Measurements from ENCODE around the gene CCL8. TPM values are rescaled to one million over a fixed set of nuclear protein-coding genes. Genes with fewer than 3 reads are reported as not detected.

Gene CCL8
- total RNA-seq, 4 donors from 2014 or later = 20.6 TPM; not detected in 3

DNA sequence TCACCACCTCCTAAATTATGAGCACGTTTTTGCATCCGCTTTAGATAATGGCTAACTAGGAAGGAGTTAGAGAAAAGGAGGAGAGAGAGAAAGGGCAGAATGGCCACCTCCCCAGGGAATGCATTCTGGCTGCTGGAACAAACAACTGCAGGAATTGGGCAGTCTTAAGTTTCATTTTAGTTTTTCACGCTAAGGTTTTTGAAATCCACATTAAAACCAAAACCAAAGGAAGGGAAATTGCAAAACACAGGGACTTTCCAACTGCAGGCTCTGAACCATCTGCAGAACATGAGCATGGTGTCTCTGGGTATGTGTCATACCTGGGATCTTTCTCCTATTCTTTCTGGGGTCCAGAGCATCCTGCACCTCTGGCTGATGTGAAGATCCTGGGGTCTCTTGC lies 12.1 kb upstream of the CCL8 start:
- H3K9me3 ChIP-seq = no peaks in the 10 kb centered on the region
- TF ChIP-seq, protein P1, sequence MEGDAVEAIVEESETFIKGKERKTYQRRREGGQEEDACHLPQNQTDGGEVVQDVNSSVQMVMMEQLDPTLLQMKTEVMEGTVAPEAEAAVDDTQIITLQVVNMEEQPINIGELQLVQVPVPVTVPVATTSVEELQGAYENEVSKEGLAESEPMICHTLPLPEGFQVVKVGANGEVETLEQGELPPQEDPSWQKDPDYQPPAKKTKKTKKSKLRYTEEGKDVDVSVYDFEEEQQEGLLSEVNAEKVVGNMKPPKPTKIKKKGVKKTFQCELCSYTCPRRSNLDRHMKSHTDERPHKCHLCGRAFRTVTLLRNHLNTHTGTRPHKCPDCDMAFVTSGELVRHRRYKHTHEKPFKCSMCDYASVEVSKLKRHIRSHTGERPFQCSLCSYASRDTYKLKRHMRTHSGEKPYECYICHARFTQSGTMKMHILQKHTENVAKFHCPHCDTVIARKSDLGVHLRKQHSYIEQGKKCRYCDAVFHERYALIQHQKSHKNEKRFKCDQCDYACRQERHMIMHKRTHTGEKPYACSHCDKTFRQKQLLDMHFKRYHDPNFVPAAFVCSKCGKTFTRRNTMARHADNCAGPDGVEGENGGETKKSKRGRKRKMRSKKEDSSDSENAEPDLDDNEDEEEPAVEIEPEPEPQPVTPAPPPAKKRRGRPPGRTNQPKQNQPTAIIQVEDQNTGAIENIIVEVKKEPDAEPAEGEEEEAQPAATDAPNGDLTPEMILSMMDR (IDR thresholded peaks at IDR 0.05) = no peak
- TF ChIP-seq POLR2A (IDR thresholded peaks at IDR 0.05) = no peak
- no peaks in the 10 kb centered on the region for H3K27me3 ChIP-seq
- no peak overlapping the region for H3K27ac ChIP-seq
- H3K36me3 ChIP-seq = no peaks in the 10 kb centered on the region
- no peak overlapping the region for H3K4me3 ChIP-seq
- no peaks in the 10 kb centered on the region for H3K4me1 ChIP-seq
- DNase-seq = no peak

DNA sequence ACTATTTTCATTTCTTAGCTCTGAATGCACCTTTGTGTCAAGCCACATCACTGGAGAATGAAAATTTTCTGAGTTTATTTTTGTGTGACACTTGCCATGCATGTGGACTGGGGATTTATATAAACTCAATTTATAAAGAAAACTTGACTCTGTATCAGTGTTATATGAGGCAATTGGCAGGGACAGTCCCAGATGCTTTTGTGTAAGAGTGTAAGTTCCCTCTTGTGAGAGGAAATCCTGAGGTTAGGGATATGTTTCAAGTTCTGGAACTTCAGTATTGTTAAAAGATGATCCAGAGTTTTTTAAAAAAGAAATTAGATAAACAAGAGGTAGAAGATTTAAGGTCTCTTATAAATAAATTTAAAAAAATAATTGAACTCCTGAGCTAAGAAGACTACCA lies 10.9 kb upstream of the CCL8 start:
- TF ChIP-seq POLR2A (IDR thresholded peaks at IDR 0.05) = no peak
- TF ChIP-seq, protein P1 (IDR thresholded peaks at IDR 0.05) = no peak
- H3K27ac ChIP-seq = peak overlapping the region in 1 of 4 donors; percentile 21

DNA sequence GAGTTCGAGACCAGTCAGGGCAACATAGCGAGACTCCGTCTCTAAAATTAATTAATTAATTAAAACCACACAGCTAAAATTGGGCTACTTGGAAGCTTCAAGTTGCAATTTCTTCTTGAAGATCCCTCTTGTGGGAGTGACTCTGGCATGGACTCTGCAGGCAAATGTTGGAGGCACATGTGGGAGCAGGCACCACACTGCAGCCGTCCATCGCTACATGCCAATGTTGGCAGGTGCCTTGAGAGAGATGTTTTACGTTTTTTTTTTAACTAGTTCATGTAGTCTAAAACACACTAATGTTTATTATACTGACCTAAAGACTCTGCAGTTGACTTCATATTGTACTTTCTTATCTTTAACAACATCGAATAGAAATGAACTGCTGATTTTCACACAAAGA lies 7.9 kb upstream of the CCL8 start:
- H3K36me3 ChIP-seq = no peaks in the 10 kb centered on the region
- peak overlapping the region in 1 of 4 donors; percentile 15 for H3K27ac ChIP-seq
- DNase-seq = no peak
- no peaks in the 10 kb centered on the region for H3K27me3 ChIP-seq
- no peaks in the 10 kb centered on the region for H3K4me1 ChIP-seq
- H3K4me3 ChIP-seq = no peak overlapping the region
- no peaks in the 10 kb centered on the region for H3K9me3 ChIP-seq
- TF ChIP-seq POLR2A (IDR thresholded peaks at IDR 0.05) = no peak
- TF ChIP-seq, protein P1 (IDR thresholded peaks at IDR 0.05) = no peak

More for the DNA sequence above, 10.9 kb upstream of the CCL8 start:
- Histone ChIP-seq H3K27me3 (no peaks in the 10 kb centered on the region), H3K9me3 (no peaks in the 10 kb centered on the region), H3K36me3 (no peaks in the 10 kb centered on the region), H3K4me3 (no peak overlapping the region), H3K4me1 (no peaks in the 10 kb centered on the region)
- no peak for DNase-seq

DNA sequence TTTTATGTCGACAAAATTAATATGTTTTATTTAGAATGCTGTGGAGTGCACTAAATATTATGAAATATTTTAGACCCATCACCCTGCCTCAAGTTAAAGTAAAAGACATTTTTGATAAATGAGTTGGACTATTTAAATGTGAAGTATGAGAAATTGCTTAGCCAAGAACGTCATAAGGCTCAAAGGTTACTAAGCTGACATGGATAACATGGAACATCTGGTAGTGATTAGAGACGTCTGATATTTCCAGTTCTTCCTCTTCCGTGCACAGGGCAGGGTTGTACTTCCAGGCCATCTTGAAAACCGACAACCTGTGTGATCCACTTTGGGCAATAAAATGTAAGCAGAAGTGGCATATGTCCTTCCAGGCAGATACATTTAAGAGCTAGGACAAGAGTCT lies 7.2 kb upstream of the CCL8 start:
- no peaks in the 10 kb centered on the region for H3K36me3 ChIP-seq
- no peaks in the 10 kb centered on the region for H3K4me1 ChIP-seq
- no peaks in the 10 kb centered on the region for H3K27me3 ChIP-seq
- TF ChIP-seq POLR2A (IDR thresholded peaks at IDR 0.05) = no peak
- TF ChIP-seq, protein P1 (IDR thresholded peaks at IDR 0.05) = no peak
- no peak for DNase-seq
- no peak overlapping the region for H3K4me3 ChIP-seq
- H3K27ac ChIP-seq = peak overlapping the region in 3 of 4 donors; percentile 9 to 68 (median 54)
- no peaks in the 10 kb centered on the region for H3K9me3 ChIP-seq

DNA sequence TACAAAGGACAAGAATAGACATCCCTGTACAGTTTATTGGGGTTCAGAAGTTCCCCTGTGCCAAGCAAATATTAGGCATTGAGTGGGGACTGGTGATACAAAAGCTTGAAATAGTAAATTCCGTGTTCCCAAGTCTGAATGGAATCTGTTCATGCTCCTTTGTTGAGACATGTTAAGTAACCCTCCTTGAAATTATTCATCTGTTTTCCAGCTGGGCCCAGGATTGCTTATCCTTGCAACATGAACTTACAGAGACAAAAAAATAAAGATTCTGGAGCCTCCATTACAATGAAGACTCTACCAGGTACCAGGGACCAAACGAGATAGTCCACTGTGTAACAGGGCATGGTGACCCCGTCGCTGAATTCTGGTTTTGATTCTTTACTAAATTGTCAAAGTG lies 6.1 kb upstream of the CCL8 start:
- no peaks in the 10 kb centered on the region for H3K9me3 ChIP-seq
- no peak for TF ChIP-seq POLR2A (IDR thresholded peaks at IDR 0.05)
- TF ChIP-seq, protein P1 (IDR thresholded peaks at IDR 0.05) = no peak
- peak overlapping the region; percentile 9 to 68 (median 37) for H3K27ac ChIP-seq
- H3K4me3 ChIP-seq = no peak overlapping the region
- no peaks in the 10 kb centered on the region for H3K4me1 ChIP-seq
- no peak for DNase-seq
- H3K36me3 ChIP-seq = no peaks in the 10 kb centered on the region
- H3K27me3 ChIP-seq = no peaks in the 10 kb centered on the region

DNA sequence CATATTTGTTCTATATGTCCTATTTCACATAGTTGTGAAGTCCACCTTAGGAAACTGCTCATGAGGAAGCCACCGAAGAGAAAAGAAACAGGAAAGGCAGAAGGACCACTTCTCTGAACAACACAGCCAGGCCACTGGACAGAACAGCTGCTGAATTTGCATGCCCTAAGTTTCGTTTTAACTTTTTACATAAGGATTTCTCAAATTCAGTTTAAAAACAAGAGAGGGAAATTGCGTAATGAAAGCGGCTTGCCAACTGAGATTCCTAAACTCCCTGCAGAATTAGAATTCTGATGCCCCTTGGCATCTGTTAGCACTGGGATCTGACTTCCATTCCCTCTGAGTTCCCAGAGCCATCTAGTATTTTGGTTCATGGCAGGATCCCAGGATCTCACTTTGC lies 5.0 kb upstream of the CCL8 start:
- TF ChIP-seq POLR2A (IDR thresholded peaks at IDR 0.05) = no peak
- TF ChIP-seq, protein P1 (IDR thresholded peaks at IDR 0.05) = no peak
- DNase-seq = no peak
- no peaks in the 10 kb centered on the region for H3K9me3 ChIP-seq
- H3K4me1 ChIP-seq = no peaks in the 10 kb centered on the region
- no peaks in the 10 kb centered on the region for H3K36me3 ChIP-seq
- no peak overlapping the region for H3K4me3 ChIP-seq
- peak overlapping the region in 3 of 4 donors; percentile 12 to 68 (median 41) for H3K27ac ChIP-seq
- H3K27me3 ChIP-seq = no peaks in the 10 kb centered on the region

All from Peyer's patch (tissue), 4 donors.